Stimulated activated CD4-positive, alpha-beta T cell treated with anti-CD3 and anti-CD28 coated beads, TNF-alpha, amount 100 ng/mL, for 48 hours (primary cell): ENCODE results near the gene ZNF488.
A peak's percentile ranks its signal among the peaks of the same experiment; 100 is the strongest.

Experiments used
- DNase-seq, 3 donors: peaks; one replicate each; pipeline ENCODE4 v3.0.0-alpha.2; 2020; ENCODE audit warnings: low read depth in 3 of 3

The ZNF488 gene

DNA sequence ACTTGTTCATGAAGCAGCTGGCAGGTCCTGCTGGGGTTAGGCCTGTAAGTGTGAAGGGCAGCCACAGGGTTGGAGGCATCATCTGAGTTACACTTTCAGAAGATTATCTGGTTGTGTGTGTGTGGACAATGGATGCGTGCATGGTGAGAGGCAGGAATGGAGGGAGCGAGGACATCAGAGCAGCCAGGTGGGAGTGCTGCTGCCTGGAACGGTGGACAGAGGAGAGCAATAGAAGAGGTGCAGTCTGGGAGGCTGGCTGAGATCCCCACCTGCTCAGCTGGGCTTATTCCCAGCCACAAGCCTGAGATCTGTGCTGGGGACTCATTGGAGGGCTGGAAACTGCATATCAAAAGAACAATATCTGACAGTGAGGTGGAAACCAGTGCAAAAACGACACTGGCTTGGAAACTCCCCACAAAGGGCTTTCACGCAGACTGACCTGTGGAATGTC lies 17.9 kb downstream of the ZNF488 start:
- no peak for DNase-seq

GRCh38 chr10:47365431-47366180 lies 18.5 kb downstream of the ZNF488 start:
- no peak for DNase-seq

GRCh38 chr10:47364911-47365310 lies 19.2 kb downstream of the ZNF488 start:
- no peak for DNase-seq

- no peak for DNase-seq
Measured at GRCh38 chr10:47364366-47364765, 19.7 kb downstream of the ZNF488 start.

GRCh38 chr10:47363781-47364180 lies 20.3 kb downstream of the ZNF488 start:
- DNase-seq = no peak

- no peak for DNase-seq
Measured at GRCh38 chr10:47362199-47362598, 21.9 kb downstream of the ZNF488 start.

GRCh38 chr10:47361293-47361692 lies 22.8 kb downstream of the ZNF488 start:
- DNase-seq = peak in 2 of 3 donors; percentile 5 to 32

DNA sequence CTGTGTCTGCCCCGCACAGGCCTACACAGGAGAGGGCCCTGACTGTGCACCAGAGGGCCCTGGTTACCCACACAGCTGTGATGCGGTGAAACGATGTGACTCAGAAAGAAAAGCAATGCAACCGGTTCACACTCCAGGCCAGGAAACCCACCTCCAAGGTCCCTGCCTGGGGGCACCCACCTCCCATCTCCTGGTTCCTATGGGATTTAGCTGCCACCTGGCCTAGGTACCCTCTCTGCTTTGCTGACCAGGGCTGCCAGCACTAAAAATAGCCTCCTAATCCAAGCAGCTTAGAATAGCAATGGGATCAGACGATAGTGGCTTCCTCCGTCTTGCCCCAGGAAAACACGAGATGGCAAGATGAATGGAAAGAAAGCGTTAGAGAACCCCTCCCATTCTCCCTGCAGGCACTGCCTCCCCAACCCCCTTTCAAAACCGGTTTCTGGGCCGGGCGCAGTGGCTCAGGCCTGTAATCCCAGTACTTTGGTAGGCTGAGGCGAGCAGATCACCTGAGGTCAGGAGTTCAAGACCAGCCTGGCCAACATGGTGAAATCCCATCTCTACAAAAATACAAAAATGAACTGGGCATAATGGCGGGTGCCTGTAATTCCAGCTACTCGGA lies 23.6 kb downstream of the ZNF488 start:
- no peak for DNase-seq

GRCh38 chr10:47359626-47360418 lies 24.3 kb downstream of the ZNF488 start:
- DNase-seq = no peak

DNA sequence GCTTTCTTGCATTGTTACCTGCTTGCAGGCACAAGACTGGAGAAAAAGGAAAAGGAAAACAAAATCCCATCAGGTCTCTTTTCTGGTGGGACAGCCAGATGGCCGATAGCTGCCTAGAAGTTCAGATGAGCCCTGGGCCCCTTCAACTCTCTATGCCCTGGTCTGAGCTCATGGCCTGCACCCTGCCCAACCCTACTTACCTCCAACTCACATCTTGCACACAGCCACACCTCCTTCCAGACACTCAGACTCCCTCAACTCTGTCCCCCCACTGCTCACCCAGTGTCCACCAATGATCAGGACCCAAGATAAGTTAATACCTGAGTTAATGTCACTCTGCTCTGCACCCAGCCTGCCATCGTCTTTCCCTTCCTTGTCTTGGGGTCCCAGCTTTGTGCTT lies 25.0 kb downstream of the ZNF488 start:
- DNase-seq = no peak

DNA sequence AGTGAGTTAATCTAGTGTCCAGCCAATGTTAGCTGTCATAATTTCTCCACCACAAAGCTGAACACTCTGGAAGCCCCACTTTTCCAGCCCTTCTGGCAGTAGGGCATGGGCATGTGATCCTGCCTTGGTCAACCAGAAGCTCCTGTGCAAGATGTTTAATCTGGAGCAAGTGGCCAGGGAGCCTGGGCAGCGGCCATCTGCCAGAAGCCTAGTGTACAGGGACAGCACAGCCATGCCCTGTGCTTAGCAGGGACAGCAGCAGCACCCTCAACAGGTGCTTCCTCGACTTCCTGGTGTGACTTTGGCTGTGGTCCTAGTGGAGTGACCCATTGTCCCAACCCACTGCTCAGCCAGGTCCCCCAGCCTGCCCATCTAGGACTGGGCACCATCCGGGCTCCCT lies 25.6 kb downstream of the ZNF488 start:
- DNase-seq = no peak

- no peak for DNase-seq
Measured at GRCh38 chr10:47357911-47358310, 26.2 kb downstream of the ZNF488 start.

GRCh38 chr10:47357131-47357582 lies 26.9 kb downstream of the ZNF488 start:
- DNase-seq = no peak

DNA sequence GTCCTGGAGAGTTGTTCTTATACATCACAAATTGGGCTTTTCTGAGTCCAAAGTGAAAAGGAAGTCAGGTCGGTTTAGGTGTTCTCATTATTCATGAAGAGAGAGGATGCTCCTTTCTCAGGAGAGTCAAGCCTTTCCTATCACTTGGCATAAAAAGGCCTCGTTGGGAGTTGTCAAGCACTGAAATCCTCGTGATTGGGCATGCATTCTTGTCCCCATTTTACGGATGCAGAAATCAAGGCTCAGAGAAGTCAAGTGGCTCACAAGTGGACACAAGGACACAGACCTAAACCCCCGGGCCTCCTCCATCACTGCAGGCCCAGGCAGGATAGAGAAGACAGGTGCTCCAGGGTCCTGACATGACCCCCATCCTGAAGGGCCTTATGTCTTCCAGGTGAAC lies 27.4 kb downstream of the ZNF488 start:
- no peak for DNase-seq

DNA sequence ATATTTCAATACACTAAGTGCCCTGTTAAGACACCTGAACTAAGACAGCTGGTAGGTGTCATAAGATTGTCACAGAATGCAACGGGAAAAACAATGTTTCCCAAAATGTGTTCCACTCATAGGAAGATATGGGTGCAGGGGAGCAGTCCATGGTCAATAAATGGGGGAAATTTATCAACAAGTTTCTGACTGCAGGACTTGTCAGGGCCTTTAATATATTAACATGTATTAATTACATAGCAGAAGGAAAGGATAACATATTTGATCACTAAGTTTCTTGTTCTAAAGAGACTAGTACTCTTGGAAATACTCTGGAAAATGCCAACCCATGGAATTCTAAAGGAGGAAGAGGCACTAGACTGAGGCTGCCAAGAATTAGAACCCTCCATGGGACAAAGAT lies 29.2 kb downstream of the ZNF488 start:
- no peak for DNase-seq

DNA sequence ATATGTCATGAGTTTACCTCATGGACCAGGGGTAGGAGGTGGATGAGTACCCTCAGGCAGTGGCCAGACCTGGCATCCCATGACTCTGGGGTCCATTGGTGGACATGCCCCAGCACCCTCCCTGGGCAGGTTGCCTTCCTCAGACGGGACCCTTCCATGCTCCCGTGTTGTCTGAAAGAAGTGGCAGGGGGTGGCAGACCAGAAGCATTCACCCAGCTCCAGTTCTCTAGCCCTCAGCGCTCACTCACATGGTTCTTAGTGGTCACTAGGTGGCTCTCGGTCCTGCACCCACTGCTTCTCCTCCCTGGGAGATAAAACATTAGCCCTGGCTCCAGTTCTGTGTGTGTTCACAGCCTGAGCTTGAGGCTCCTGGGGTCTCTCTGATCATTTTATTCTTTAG lies 29.9 kb downstream of the ZNF488 start:
- no peak for DNase-seq

DNA sequence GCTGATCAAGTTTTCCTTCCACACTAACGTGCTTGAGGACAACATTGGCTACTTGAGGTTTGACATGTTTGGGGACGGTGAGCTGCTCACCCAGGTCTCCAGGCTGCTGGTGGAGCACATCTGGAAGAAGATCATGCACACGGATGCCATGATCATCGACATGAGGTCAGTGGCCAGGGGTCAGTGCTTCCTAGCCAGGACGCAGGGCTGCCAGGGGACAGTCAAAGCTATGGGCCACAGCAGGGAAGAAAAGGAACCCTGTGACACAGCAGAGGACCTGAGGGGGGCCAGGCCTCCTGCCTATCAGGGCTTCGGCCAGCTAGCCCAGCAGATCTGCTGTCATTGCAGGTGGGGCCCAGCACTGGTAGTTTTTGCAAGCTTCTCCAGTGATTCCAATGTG lies 30.7 kb downstream of the ZNF488 start:
- DNase-seq = no peak

GRCh38 chr10:47351899-47352815 lies 31.9 kb downstream of the ZNF488 start:
- DNase-seq = no peak

DNA sequence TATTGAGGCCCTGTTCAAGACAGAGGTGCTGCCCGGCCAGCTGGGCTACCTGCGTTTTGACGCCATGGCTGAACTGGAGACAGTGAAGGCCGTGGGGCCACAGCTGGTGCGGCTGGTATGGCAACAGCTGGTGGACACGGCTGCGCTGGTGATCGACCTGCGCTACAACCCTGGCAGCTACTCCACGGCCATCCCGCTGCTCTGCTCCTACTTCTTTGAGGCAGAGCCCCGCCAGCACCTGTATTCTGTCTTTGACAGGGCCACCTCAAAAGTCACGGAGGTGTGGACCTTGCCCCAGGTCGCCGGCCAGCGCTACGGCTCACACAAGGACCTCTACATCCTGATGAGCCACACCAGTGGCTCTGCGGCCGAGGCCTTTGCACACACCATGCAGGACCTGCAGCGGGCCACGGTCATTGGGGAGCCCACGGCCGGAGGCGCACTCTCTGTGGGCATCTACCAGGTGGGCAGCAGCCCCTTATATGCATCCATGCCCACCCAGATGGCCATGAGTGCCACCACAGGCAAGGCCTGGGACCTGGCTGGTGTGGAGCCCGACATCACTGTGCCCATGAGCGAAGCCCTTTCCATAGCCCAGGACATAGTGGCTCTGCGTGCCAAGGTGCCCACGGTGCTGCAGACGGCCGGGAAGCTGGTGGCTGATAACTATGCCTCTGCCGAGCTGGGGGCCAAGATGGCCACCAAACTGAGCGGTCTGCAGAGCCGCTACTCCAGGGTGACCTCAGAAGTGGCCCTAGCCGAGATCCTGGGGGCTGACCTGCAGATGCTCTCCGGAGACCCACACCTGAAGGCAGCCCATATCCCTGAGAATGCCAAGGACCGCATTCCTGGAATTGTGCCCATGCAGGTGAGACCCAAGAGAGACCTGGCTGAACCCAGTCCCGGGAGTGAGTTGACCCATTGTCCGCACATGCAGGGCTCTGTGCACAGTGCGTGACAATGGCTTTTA lies 33.1 kb downstream of the ZNF488 start:
- DNase-seq = no peak

DNA sequence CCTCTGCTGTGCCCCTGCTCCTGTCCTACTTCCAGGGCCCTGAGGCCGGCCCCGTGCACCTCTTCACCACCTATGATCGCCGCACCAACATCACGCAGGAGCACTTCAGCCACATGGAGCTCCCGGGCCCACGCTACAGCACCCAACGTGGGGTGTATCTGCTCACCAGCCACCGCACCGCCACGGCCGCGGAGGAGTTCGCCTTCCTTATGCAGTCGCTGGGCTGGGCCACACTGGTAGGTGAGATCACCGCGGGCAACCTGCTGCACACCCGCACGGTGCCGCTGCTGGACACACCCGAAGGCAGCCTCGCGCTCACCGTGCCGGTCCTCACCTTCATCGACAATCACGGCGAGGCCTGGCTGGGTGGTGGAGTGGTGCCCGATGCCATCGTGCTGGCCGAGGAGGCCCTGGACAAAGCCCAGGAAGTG lies 34.1 kb downstream of the ZNF488 start:
- DNase-seq = no peak
